Suppressor macrophage (primary cell): ENCODE results near the gene MTCH1.

Experiments used
- DNase-seq, 4 experiments: peaks; one replicate each; pipeline ENCODE4 v3.0.0-alpha.2; 2020 to 2022
- total RNA-seq, 17 experiments: gene quantifications; one replicate each; lab custom pipeline; 2026; ENCODE audit warnings: mixed read lengths in 6 of 17, inconsistent platforms in 3 of 17; lab: John Stamatoyannopoulos, UW

The MTCH1 gene, protein sequence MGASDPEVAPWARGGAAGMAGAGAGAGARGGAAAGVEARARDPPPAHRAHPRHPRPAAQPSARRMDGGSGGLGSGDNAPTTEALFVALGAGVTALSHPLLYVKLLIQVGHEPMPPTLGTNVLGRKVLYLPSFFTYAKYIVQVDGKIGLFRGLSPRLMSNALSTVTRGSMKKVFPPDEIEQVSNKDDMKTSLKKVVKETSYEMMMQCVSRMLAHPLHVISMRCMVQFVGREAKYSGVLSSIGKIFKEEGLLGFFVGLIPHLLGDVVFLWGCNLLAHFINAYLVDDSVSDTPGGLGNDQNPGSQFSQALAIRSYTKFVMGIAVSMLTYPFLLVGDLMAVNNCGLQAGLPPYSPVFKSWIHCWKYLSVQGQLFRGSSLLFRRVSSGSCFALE
- total RNA-seq, result 140 to 291 (median 170) reads per million in 17 experiments

DNA sequence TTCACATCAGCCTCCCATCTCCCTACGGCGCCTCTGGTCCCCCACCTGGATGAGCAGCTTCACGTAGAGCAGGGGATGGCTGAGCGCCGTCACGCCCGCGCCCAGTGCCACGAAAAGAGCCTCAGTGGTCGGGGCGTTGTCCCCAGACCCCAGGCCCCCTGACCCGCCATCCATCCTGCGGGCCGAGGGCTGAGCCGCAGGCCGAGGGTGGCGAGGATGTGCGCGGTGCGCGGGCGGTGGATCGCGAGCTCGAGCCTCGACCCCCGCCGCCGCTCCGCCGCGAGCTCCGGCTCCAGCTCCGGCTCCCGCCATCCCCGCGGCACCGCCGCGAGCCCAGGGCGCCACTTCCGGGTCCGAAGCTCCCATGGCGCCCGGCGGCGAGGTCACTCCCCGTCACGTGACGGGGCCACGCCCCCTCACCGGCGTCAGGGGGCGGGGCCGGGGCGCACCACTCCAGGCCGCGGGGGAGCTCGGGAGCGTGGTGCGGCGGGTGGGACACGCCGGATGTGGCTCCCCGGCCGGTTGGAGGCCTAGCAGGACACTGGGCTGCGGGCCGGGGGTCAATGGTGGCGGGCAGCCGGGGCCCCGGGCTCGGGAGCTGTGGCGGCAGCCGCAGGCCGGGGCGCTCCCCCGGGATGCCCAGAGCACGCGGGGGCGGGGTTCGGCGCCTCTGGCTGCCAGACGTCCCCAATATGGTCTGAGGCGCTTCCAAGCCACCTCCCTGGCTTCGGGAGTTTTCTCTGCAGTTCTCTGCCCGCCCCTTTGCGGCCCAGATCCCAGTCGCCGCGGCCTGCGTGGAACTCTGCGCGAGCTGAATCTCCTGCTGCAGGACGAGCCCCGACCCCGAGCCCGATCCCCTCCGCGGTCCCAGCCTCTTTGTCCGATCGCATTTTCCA, at the start of gene MTCH1:
MTCH1 (minus strand) TSS at position 389 of the 896 bp plus-strand sequence; CDS start at position 366, 23 bp downstream.
- DNase-seq, result peak; percentile 95 to 98 (median 96)

DNA sequence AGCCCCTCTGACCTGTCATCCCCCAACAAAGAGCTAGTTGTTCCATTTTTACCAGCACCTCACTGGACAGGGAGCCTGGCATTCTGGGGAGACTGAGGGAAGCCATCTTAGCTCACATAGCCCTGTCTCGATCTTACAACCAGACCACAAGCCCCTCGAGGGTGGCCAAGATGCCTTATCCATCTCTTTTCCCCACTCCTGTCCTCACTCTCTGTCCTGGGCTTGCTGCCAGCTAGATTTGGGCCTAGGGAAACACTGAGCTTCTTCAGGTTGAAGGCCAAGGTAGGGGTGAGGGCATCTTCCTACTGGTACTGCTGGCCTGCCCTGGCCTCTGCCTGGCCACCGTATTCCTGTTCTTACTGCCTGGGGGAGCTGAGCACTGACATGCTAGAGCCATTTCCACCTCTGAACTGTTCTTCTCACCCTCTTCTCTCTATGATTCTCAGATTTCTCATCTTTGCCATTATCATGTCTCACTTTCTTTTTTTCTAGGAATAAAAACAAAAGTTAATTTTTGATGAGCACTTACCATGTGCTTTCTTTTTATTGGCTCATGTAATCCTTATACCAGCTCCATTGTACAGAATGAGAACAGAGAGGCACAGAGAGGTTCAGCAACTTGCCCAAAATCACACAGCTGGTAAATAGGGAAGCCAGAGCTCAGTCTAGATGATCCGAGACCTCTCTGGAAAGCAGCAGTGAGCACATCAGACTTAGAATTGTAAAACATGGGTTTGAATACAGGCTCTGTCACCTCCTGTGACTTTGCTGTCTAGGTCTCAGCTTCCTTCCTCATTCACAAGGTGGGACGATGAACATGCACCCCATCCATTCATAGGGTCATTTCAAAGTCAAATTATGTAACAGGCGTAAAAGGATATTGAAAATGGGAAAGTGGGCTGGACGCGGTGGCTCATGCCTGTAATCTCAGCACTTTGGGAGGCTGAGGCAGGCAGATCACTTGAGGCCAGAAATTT, 48.1 kb upstream of the MTCH1 start:
- peak; percentile 51 to 79 (median 58) for DNase-seq

DNA sequence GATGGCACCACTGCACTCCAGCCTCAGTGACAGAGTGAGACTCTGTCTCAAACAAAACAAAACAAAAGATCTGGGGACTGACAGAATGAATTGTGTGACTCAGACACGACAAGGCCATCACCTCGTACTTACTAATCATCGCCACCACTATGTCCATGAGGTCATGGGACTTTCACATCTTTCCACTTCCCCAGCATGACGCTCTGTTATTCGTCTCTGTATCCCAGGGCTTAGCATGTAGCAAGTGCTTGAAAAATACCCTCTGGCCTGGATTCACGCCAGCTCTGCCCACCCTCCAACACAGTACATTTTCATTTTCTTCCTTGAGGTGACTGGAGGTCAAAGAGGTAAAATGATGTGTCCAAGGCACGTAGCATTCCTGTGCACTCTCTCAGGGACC, 47.3 kb upstream of the MTCH1 start:
- DNase-seq, result peak; percentile 80 to 92 (median 86)

DNA sequence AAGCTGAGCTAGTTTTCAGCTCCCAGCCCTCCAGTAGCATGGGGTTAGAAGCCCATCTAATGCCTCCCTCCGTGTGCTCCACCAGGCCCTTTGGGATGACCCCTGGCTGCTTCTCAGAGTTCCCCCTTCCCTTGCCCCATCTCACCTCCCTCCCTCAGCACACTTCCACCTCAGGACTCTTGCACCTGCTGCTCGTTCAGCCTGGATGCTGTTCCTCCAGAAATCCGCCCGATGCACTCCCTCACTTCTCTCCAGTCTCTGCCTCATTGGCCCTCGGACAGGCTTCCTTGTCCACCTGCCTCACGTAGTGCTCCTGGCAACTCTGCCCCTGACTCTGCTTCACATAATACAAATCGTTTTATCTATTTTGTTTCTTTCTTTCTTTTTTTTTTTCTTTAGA, 46.2 kb upstream of the MTCH1 start:
- DNase-seq, result no peak

DNA sequence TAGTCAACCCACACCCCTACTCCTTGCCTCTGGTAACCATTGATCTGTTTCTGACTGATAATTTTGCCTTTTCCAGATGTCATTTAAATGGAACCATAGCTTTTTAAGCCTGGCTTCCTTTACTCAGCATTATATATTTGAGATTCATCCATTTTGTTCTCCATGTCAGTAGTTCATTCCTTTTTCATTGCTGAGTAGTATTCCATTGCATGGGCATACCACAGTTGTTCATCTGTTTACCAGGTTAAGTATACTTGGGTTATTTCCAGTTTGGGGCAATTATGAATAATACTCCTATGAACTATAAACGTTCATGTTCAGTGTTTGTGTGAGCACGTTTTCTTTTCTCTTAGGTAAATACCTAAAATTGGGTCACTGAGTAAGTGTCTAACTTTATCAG, 44.6 kb upstream of the MTCH1 start:
- DNase-seq, result no peak

DNA sequence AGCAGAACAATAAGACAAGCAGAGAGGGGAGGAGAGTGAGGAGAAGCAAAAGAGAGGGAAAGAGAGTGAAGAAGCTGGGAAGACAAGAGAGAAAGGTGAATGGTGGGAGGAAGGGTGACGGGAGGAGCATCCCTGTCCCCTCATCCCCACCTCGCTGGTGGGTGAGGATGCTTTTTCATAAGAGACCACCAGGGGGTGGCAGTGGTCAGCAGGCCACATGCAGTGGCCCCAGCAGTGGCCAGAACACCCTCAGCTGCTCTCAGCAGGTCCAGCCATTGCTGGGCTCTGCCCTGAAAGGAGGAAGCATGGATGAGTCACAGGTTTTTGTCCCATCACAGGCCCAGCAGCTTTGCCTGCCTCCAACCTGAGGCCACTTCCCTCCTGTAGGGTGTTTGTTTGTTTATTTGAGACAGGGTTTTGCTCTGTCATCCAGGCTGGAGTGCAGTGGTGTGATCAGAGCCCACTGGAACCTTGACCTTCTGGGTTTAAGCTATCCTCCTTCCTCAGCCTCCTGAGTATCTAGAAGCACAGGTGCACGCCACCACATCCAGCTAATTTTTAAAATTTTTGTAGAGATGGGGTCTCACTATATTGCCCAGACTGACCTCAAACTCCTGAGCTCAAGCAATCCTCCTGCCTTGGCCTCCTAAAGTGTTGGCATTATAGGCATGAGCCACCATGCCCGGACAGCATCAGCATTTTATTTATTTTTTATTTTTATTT, 43.4 kb upstream of the MTCH1 start:
- DNase-seq, result peak; percentile 94 to 99 (median 96)

DNA sequence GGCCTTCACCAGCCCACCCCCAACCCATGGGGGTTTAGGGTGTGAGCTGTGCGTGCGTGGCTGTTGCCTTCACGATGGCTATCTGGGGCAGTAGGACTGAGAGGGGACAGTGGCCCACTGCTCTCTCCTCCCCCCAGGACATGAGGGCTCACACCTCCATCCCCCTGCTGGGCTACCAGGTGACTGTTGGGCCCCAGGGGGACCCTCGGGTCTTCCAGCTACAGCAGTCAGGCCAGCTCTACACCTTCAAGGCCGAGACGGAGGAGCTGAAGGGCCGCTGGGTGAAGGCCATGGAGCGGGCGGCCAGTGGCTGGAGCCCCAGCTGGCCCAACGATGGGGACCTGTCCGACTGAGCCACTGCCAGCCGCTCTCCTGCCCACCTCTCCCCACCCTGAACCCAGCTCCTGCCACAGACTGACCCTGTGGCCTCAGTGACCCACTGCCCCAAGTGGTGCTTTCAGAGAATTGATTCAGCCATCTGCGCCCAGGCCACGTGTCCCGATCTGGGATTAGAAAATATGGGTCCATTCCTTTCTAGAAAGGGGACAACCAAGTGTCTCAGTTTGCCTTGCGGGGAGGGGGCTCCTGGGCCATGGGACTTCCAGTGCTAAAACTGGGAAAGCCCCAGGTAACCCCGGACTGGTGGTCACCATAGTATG, 41.9 kb upstream of the MTCH1 start:
- DNase-seq, result no peak

DNA sequence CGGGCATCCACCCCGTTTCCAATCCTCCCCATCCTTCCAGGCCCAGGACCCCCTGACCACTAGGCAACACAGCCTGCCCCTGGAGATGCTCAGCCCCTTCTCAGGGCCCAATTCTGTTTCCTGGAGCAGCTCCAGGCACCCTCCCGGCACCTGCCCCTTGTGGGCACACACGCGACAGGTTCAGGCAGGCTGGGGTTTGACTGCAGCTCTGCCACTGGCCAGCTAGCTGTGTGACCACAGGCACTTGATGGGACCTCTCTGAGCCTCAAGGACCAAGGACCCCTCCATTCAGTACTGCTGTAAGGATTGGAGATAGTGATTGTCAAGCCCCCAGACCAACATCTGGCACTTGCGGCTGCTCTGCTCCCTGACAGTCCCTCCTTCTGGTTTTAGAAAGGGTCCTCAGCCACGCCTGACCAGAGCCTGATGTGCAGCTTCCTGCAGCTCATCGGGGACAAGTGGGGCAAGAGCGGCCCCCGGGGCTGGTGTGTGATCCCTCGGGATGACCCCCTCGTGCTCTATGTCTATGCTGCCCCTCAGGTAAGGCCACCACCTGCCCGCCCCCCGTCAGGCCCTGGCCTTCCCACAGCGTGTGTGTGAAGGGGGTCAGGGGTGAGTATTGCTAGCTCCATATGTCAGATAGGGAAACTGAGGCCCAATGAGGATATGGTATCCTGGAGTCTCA, 41.2 kb upstream of the MTCH1 start:
- no peak for DNase-seq

DNA sequence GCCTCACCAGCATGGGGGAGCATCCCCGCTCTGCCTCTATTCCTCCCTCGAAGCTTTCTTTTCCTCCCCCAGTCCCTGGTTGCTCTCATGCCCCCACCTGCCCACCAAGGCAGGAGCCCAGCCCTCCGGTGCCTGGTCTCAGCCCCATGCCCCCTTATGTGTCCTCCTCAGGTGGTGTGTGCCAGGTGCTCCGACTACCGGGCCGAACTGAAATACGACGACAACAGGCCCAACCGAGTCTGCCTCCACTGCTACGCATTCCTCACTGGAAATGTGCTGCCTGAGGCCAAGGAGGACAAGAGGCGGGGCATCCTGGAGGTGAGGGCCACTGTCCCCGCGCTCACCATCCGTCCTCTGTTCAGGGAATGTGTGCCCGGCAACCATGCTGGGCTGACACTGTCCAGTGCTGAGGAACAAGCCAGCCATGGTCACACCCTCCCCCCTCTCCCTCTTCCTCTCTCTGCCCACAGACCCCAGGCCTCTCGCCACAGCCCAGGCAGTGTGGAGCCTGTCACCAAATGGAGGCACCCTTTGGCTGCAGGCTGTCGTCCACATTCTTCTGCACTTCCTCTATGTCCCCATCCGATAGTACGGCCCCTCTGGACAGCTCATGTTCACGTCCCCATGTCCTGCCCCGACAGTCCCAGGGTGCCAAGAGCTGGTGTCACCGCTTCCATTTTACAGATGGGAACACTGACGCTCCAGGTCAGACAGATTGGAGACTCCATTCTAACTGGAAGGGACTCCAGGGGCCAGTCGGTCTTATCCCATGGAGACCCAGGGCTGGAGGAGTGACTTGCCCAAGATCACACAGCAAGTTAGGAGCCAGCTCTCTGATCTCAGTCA, 39.8 kb upstream of the MTCH1 start:
- no peak for DNase-seq

DNA sequence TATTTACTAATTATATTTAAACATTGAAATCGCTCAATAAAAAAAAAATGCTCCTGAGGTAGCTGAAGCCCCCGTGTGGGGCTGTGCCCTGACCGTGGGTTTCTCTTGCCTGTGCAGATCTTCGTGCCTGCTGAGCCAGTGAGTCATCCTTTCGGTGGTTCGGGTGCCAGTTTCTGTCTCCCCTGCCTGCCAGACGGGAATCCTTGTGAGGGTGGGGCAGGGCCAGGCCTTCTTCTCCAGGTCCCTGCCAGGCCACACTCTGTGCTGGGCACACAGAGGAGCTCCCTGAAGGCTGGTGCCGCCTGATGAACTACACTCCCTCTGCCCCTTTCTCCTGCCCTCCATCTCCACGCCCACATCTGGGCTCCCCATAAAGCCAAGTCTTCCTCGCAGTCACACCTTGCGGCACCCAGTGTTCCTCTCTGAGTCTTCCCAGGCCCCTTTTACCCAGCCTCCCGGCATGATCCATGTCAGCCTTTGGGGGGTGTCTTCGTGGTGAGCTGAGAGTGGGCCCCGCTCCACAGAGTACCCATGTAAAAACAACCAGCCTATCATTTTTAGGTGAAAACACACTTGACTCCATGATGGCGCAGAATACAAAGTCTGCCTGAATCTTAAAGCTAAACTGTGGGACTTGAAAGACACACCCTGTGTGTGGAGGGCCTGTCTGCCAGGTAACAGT, 38.8 kb upstream of the MTCH1 start:
- DNase-seq, result no peak

DNA sequence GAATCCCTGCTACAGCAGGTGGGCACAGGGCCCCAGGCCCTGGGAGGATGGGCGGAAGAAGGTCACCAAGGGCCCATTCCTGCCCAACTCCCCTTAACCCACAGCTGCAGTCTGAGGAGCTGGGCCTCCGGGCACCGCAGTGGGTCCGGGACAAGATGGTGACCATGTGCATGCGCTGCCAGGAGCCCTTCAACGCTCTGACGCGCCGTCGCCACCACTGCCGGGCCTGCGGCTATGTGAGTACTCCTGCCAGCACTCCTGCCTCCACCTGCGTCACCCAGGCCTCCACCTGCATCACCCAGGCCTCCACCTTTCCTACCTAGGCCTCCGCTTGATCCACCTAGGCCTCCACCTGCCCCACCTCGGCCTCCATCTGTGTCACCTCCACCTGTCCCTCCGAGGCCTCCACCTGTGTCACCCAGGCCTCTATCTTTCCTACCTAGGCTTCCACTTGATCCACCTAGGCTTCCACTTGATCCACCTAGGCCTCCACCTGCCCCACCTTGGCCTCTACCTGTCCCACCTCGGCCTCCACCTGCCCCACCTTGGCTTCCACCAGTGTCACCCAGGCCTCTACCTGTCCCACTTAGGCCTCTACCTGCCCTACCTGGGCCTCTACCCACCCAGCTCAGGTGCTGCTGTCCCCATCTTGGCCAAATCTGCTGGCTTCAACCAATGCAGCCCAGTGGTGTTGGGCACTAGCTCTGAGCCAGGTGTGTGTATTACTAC, 36.3 kb upstream of the MTCH1 start:
- no peak for DNase-seq

DNA sequence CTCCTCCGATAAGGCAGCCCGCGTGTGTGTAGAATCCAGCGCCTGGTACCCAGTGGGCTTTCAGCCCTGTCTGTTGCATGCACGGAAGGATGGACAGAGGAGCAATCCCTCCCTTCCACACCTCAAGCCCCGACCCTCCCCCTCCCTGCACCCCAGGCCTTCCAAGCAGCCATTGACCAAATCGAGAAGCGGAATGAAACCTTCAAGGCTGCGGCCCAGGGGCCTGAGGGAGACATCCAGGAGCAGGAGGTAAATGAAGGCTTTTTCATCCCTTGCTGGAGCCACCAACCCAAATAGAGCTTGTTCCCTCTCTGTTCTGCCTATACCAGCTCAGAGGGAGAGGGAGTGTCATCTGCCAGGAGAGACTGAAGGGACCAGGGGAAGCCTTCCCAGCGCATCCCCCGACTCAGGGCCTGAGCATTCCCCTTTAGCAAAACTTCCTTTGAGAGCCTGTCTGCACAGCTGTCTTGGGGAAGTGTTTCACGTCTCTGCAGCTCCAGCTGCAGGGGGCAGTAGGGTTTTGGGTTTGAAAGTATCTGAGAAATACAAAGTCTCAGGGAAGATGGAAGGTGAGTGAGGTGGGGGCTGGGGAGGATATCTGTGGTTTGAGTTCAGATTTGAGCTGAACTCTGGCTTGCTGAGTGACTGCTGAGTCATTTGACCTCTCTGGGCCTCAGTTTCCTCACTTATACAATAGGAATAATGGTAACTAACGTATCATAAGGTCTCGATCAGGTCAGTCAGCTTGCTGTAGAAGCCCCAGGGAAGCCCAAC, 35.5 kb upstream of the MTCH1 start:
- no peak for DNase-seq

DNA sequence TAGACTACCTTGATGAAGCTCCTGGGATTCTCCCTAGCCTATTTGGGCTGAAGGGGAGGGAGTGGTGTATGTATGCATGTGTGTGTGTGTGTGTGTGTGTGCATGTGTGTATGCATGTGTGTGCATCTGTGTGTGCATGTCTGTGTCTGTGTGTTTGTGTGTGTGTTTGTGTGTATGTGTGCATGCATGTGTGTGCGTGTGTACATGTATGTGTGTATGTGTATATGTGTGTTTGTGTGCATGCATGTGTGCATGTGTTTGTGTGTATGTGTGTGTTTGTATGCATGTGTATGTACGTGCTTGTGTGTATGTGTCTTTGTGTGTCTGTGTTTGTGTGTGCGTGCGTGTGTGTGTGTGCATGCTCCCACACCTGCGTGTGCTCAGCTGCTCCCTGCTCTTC, 34.8 kb upstream of the MTCH1 start:
- no peak for DNase-seq

DNA sequence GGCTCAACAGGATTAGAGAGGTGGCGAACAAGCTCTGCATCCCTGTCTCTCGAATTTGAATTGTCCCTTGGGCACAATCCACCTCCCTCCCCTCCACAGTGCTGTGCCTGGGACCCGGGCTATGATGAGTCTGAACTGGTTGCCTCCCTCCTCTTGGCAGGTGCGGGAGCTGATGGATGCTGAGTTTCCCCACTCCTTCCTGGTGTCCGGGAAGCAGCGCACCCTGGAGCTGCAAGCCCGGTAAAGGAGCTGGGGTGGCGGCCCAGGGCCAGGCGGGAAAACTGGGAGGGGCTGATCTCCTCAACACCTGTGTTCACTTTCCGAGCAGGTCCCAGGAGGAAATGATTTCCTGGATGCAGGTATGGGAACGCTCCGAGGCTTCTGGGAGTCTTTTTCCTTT, 34.4 kb upstream of the MTCH1 start:
- DNase-seq, result no peak

DNA sequence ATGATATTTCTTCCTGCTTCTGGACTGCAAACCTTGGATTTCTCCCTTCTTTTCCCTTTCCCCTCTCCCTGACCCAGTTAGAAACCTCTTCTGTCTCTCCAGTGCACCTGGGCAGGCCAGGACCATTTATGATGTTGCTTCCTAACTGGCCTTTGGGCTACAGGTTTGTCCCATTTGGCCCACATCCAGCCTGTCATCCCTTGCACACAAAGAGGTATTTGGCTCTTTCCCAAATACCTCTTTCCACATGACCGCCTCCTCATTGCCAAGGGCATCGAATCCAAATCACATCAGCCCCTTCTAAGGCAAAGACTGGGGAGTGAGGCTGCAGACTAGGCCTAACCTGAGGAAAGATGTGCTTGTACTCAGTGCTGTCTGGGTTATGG, 33.1 kb upstream of the MTCH1 start:
- DNase-seq, result no peak

DNA sequence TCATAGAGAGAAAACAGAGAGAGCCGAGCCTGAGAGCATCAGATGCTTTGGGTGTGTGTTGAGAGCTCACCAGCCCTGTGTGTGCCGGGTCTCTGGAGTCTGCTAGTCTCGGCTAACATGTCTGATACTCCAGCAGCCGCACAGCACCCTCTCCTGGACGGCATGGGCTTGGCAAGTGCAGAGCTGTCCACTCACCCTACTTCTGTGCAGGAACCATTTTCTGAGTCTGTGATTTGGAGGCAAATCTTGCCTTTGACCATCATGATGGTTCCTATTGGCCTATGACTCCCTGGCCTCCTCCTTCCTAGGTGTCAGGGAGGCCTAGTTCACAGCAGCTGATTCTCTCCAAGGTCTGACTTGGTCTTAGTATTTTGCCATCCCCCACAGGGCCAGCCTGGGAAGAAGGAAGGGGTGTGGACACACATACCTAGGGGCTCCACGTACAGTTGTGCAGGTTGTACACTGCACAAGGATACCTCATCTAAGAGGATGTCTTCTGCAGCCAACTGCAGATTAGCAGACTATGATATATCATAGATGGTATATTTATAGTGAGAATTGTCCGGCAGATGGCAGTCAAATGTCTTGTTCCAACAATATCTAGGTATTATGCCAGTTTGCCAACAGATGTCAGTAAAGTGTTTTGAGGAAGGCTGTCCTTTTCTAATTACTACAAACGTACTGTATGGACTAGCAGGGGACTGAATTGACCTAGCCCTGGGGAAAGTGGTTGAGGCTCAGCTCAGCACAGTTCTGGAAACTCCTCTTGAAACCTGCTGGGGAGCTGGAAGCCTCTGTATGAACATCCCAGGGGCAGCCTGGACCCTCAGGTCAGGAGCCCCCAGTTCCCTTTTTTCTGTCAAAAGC, 32.4 kb upstream of the MTCH1 start:
- peak; percentile 87 to 93 (median 92) for DNase-seq
